HG03439 (cell line): ENCODE data around the gene GOLGA3.
"Not testable (repeated sequence)": the region's sequence is repeated elsewhere in the genome, so short reads cannot be mapped to it uniquely, and the experiment has no call there.

ENCODE experiments used
- ATAC-seq: cut with Tn5 transposase; IDR thresholded peaks from one replicate; pipeline ENCODE4 v1.9.1; 2021; ENCODE audit warnings: mild to moderate bottlenecking, moderate library complexity; ENCODE audit not compliant: unreplicated experiment

The GOLGA3 gene

DNA sequence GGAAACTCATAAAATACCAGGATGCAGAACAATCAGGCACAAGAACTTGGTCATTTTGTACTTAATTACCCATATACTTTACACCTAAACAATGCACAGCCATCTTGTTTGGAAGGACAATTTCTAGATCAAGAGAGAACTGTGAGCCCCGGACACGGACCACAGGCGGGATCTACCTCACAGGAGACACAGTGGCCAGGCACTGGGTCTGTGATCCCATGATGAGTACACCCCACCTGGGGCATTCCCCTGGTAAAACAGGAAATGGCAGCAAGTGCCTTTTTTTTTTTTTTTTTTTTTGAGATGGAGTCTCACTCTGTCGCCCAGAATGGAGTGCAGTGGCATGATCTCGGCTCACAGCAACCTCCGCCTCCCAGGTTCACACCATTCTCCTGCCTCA is 15.2 kb downstream of the GOLGA3 start:
- no peak for ATAC-seq

DNA sequence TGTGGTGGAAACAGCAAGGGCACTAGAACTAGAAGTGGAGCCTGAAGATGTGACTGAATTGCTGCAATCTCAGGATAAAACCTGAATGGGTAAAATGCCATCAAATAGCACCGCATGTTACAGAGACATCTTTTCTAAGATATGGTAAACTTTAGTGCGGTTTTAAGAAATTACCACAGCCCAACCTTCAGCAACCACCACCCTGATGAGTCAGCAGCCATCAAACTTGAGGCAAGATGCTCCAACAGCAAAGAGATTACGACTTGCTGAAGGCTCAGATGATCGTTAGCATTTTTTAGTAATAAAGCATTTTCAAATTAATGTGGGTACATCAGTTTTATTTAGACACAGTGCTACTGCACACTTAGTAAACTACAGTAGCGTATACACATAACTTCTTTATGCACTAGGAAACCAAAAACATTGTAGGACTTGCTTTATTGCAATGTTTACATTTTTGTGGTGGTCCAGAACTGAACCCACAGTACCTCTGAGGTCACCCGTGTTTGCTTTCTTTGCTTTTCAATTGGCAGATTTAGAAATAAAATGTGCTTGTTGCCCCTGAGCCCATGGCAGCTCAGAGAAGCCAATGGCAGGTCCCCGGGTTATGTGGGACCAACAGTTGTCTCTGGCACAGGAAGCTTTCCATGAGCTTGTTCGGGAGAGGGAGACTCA is 15.9 kb downstream of the GOLGA3 start:
- ATAC-seq = no peak

DNA sequence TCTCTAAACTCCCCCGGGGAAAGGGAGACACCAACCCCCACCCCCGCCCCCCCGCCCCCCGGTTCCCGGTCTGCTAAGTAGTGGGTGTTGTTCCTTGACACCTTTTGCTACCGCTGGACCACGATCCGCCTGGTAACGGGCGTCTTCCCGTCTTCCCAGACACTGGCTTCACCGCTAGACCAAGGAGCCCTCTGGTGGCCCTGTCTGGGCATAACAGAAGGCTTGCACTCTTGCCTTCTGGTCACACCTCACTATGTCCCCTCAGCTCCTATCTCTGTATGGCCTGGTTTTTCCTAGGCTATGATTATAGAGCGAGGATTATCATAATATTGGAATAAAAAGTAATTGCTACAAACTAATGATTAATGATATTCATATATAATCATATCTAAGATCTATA is 19.3 kb downstream of the GOLGA3 start:
- ATAC-seq = not testable (repeated sequence)

GRCh38 chr12:132807295-132808092 is 21.2 kb downstream of the GOLGA3 start:
- ATAC-seq = no peak

- no peak for ATAC-seq
Observed at GRCh38 chr12:132806857-132807256, 21.8 kb downstream of the GOLGA3 start.

GRCh38 chr12:132804426-132804861 is 24.2 kb downstream of the GOLGA3 start:
- no peak for ATAC-seq

- no peak for ATAC-seq
Observed at GRCh38 chr12:132803888-132804287, 24.8 kb downstream of the GOLGA3 start.

GRCh38 chr12:132803125-132803524 is 25.5 kb downstream of the GOLGA3 start:
- no peak for ATAC-seq

DNA sequence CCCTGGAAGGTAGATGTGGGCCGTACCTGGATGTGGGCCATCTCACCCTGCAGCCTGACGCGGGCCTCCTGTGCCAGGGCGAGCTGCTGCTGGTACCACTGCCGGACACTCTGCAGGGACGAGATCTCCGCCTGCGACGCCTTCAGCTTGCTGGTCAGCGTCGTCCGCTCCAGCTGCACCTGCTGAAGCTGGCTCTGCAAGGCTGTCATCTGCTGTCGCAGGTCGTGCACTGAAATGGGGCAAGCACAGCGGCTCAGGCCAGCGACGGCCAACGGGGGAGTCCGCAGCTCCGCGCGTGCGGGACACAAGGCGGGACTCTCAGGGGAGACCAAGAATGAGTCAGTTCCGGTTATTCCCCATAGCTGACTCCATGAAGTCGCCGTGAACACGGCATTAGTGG is 26.9 kb downstream of the GOLGA3 start:
- ATAC-seq = no peak

- ATAC-seq = no peak
Observed at GRCh38 chr12:132798836-132799235, 29.8 kb downstream of the GOLGA3 start.

DNA sequence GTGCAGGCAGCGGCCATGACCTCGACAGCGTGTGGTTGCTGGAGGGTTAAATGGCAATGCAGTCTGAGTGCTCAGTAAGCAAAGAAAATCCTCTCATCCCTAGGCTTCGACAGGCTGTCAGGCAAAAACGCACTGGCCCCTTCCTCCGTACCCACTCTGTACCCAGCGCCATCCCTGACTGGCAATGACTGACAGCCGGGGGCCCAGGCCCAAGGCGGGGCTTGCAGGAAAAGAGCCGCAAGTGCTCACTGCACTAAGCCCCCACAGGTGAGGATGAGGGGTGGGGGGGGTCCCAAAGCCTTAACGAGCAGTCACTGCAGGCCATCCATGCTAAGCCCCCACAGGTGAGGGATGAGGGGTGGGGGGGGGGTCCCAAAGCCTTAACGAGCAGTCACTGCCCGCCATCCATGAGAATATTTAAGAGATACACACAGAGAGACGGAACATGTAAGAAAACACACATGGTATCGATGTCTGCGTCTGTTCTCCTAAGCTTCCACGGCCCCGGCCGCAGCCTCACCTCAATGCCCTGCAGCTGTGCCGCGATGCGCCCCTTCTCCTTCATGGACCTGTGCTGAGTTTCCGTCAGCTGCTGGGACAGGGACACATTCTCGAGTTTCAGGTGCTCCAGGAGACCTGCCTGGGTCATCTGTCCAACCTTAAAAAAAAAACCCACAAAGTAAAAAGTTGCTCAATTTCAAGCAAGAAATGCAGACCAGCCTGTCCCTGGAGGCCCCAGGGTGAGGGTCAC is 30.7 kb downstream of the GOLGA3 start:
- no peak for ATAC-seq

GRCh38 chr12:132795847-132796246 is 32.8 kb downstream of the GOLGA3 start:
- ATAC-seq = no peak

GRCh38 chr12:132791940-132792339 is 36.7 kb downstream of the GOLGA3 start:
- not testable (repeated sequence) for ATAC-seq

GRCh38 chr12:132789099-132789471 is 39.6 kb downstream of the GOLGA3 start:
- ATAC-seq = no peak

GRCh38 chr12:132788375-132789098 is 40.1 kb downstream of the GOLGA3 start:
- ATAC-seq = no peak

- no peak for ATAC-seq
Observed at GRCh38 chr12:132787877-132788276, 40.8 kb downstream of the GOLGA3 start.

DNA sequence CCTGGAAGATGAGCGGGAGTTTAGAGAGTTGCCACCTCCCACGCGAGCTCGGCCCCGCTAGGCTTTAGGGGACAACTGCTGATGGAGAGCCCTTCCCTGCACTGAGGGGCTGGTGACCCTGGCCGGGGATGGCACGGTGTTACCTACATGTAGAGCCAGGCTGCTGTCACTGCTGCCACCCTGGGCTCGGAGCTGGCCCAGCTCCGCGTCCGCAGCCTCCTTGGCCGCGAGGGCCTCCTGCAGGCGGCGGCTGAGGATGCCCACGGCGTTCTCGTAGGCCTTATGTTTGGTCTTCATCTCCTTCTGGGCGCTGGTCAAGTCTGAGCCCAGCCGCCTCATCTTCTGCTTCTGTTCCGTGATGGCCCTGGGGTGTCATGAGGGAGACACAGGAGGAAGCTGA is 42.5 kb downstream of the GOLGA3 start:
- ATAC-seq = no peak

DNA sequence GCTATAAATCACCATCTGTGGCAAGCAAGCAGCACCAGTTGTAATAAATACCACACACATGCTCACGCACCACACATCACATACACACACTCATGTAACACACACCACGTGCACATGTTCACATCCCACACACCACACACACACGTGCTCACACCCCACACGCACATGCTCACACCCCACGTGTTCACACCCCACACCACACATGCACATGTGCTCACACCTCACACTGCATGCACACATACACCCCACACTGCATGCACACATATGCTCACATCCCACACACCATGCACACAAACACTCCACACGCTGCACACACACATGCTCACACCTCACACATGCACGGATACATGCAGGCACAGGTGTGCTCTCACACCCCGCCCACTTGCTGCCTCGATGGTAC is 44.1 kb downstream of the GOLGA3 start:
- ATAC-seq = no peak

DNA sequence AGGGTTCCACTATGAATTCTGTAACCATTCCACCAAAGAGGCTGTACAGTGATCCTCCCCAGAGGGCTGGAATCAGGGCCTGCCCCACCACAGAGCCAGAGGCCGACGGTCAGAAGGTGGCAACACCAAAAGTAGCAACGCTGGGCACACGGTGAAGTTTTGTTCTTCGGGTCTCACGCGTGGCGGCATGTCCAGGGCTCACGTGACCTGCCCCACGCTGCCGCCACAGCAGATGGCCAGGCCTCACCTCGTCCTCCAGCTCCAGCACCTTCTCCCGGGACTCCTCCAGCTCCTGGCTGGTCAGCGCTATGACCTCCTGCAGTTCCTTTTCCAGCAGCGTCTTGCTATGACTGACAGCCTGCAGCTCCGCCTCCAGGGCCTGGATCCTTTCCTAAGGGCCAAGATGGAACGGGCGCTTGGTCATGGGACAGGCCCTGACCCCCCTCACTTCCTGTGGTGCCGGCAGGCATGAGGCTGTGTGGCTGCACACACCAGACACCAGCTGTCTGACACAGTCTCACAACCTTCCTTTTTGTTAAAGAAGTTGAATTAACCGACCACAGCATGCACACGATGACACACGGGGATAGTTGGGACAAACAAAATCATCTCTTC is 44.6 kb downstream of the GOLGA3 start:
- ATAC-seq = no peak

- ATAC-seq = no peak
Observed at GRCh38 chr12:132781938-132782337, 46.7 kb downstream of the GOLGA3 start.
